ENCODE measurements around the gene ANKH.

ANKH gene

GRCh38 chr5:14741131-14741530, 130.4 kb downstream of the ANKH start:
- Histone ChIP-seq H3K4me3 (ENCODE audit: severe bottlenecking) (no peak overlapping the region), H3K9me3 (ENCODE audit: severe bottlenecking) (no peaks in the 10 kb centered on the region), H3K4me1 (ENCODE audit: insufficient read depth, poor library complexity, severe bottlenecking) (peaks cover 26% of the 10 kb centered on the region), H3K27me3 (ENCODE audit: insufficient read depth, poor library complexity, severe bottlenecking) (no peaks in the 10 kb centered on the region), H3K36me3 (ENCODE audit: low read depth) (peaks cover 5% of the 10 kb centered on the region; the same call in 1 of the 2 replicates), H3K27ac (ENCODE audit: poor library complexity, severe bottlenecking) (no peak overlapping the region)
- TF ChIP-seq CTCF (IDR thresholded peaks at IDR 0.05; ENCODE audit: poor library complexity, severe bottlenecking): no peak
- DNase-seq (ENCODE audit: low spot score) (no peak), ATAC-seq (ENCODE audit: low read depth) (no peak)

GRCh38 chr5:14739981-14740380, 131.6 kb downstream of the ANKH start:
- Histone ChIP-seq H3K4me3 (ENCODE audit: severe bottlenecking) (no peak overlapping the region), H3K36me3 (ENCODE audit: low read depth) (peaks cover 5% of the 10 kb centered on the region; the same call in 1 of the 2 replicates), H3K27me3 (ENCODE audit: insufficient read depth, poor library complexity, severe bottlenecking) (no peaks in the 10 kb centered on the region), H3K9me3 (ENCODE audit: severe bottlenecking) (no peaks in the 10 kb centered on the region), H3K4me1 (ENCODE audit: insufficient read depth, poor library complexity, severe bottlenecking) (peaks cover 26% of the 10 kb centered on the region), H3K27ac (ENCODE audit: poor library complexity, severe bottlenecking) (peak overlapping the region; percentile 72)
- DNase-seq (ENCODE audit: low spot score): no peak
- ATAC-seq (ENCODE audit: low read depth): no peak
- TF ChIP-seq CTCF (IDR thresholded peaks at IDR 0.05; ENCODE audit: poor library complexity, severe bottlenecking): no peak

- H3K27me3 ChIP-seq (ENCODE audit: insufficient read depth, poor library complexity, severe bottlenecking): no peaks in the 10 kb centered on the region
- peak overlapping the region; percentile 72 for H3K27ac ChIP-seq (ENCODE audit: poor library complexity, severe bottlenecking)
- no peaks in the 10 kb centered on the region for H3K9me3 ChIP-seq (ENCODE audit: severe bottlenecking)
- TF ChIP-seq CTCF (IDR thresholded peaks at IDR 0.05; ENCODE audit: poor library complexity, severe bottlenecking): no peak
- H3K36me3 ChIP-seq (ENCODE audit: low read depth): peaks cover 5% of the 10 kb centered on the region; the same call in 1 of the 2 replicates
- DNase-seq (ENCODE audit: low spot score) (no peak), ATAC-seq (ENCODE audit: low read depth) (peak; percentile 88)
- peaks cover 26% of the 10 kb centered on the region for H3K4me1 ChIP-seq (ENCODE audit: insufficient read depth, poor library complexity, severe bottlenecking)
- no peak overlapping the region for H3K4me3 ChIP-seq (ENCODE audit: severe bottlenecking)
Observed at GRCh38 chr5:14739538-14739937, 132.0 kb downstream of the ANKH start.

DNA sequence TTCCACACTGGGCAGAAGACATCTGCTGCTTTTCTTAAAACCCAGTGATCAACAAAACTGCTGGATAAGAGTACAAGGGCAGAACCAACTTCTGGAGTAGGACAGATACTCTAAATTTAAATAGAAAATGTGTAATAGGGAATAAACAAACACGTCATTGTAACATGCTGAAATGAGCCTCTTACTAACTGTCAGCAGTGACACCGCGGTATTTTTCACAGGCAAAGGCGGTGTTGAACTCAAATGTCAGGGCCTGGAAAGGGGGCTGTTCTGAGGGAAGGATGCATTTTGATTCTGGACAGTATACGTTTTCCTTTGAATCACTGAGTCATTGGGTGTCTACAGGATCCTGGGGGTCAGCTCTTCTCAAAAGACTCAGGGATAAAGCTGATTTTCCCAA, 133.5 kb downstream of the ANKH start:
- peaks cover 5% of the 10 kb centered on the region; the same call in 1 of the 2 replicates for H3K36me3 ChIP-seq (ENCODE audit: low read depth)
- ATAC-seq (ENCODE audit: low read depth): no peak
- no peak overlapping the region for H3K4me3 ChIP-seq (ENCODE audit: severe bottlenecking)
- TF ChIP-seq CTCF (IDR thresholded peaks at IDR 0.05; ENCODE audit: poor library complexity, severe bottlenecking): no peak
- DNase-seq (ENCODE audit: low spot score): no peak
- H3K27me3 ChIP-seq (ENCODE audit: insufficient read depth, poor library complexity, severe bottlenecking): no peaks in the 10 kb centered on the region
- no peak overlapping the region for H3K27ac ChIP-seq (ENCODE audit: poor library complexity, severe bottlenecking)
- H3K9me3 ChIP-seq (ENCODE audit: severe bottlenecking): no peaks in the 10 kb centered on the region
- H3K4me1 ChIP-seq (ENCODE audit: insufficient read depth, poor library complexity, severe bottlenecking): peaks cover 14% of the 10 kb centered on the region

DNA sequence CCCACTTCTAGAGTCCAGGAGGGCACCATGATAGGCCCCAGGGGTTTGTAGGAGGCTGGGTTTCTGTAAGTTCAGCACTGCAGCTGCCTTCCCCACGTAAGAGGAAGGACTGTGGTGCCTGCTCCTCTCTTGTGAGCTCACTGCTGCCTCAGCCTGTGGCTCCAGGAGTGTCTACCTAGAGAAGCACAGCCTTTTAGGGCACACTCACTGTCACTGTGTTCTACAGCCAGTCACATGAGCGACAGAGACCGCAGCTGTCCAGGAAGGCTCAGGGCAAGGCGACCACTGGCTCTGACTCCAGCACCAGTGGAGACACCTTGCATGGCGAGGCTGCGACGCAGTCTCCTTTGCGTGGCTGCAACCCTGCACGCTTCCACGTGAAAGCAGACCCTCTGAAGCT, 134.3 kb downstream of the ANKH start:
- Histone ChIP-seq H3K27me3 (ENCODE audit: insufficient read depth, poor library complexity, severe bottlenecking) (no peaks in the 10 kb centered on the region), H3K4me1 (ENCODE audit: insufficient read depth, poor library complexity, severe bottlenecking) (peaks cover 14% of the 10 kb centered on the region), H3K4me3 (ENCODE audit: severe bottlenecking) (no peak overlapping the region), H3K27ac (ENCODE audit: poor library complexity, severe bottlenecking) (no peak overlapping the region), H3K36me3 (ENCODE audit: low read depth) (peaks cover 5% of the 10 kb centered on the region; the same call in 1 of the 2 replicates), H3K9me3 (ENCODE audit: severe bottlenecking) (no peaks in the 10 kb centered on the region)
- no peak for ATAC-seq (ENCODE audit: low read depth)
- no peak for TF ChIP-seq CTCF (IDR thresholded peaks at IDR 0.05; ENCODE audit: poor library complexity, severe bottlenecking)
- no peak for DNase-seq (ENCODE audit: low spot score)

Data from RWPE2 (cell line).